ENCODE measurements around the gene KRTAP4-6.
"Not testable (repeated sequence)": the region's sequence is repeated elsewhere in the genome, so short reads cannot be mapped to it uniquely, and the experiment has no call there.

The KRTAP4-6 gene

GRCh38 chr17:41107941-41108450, 32.3 kb downstream of the KRTAP4-6 start:
- DNase-seq (ENCODE audit: low read depth) = no peak

GRCh38 chr17:41105347-41105746, 35.0 kb downstream of the KRTAP4-6 start, which contains the start of gene KRTAP4-9:
Gene KRTAP4-9, plus strand, starts transcription at chr17:41105389. Its CDS starts 0 bp downstream, at chr17:41105389.
- DNase-seq (ENCODE audit: low read depth) = not testable (repeated sequence)

- not testable (repeated sequence) for DNase-seq (ENCODE audit: low read depth)
These were observed 35.8 kb downstream of the KRTAP4-6 start for GRCh38 chr17:41104386-41105038.

- no peak for DNase-seq (ENCODE audit: low read depth)
These were observed 36.4 kb downstream of the KRTAP4-6 start for GRCh38 chr17:41103896-41104295.

- no peak for DNase-seq (ENCODE audit: low read depth)
These were observed 38.6 kb downstream of the KRTAP4-6 start, which contains the start of gene KRTAP4-16 for GRCh38 chr17:41101586-41102259. Gene KRTAP4-16, minus strand, starts transcription at chr17:41102209. Its CDS starts 0 bp downstream, at chr17:41102209.

- DNase-seq (ENCODE audit: low read depth) = not testable (repeated sequence)
These were observed 40.5 kb downstream of the KRTAP4-6 start for GRCh38 chr17:41099682-41100480.

GRCh38 chr17:41098481-41098880, 41.9 kb downstream of the KRTAP4-6 start:
- no peak for DNase-seq (ENCODE audit: low read depth)

- no peak for DNase-seq (ENCODE audit: low read depth)
These were observed 42.3 kb downstream of the KRTAP4-6 start, which contains the start of gene KRTAP4-8 for GRCh38 chr17:41098042-41098441. Gene KRTAP4-8, minus strand, starts transcription at chr17:41098142. Its CDS starts 58 bp downstream, at chr17:41098084.

GRCh38 chr17:41096055-41096454, 44.3 kb downstream of the KRTAP4-6 start:
- no peak for DNase-seq (ENCODE audit: low read depth)

All from stimulated activated CD8-positive, alpha-beta memory T cell treated with anti-CD3 and anti-CD28 coated beads, Interleukin-15, amount 100 ng/mL, for 24 hours (primary cell).